HFFc6 (cell line): ENCODE measurements around the gene TRIM40. TPM values are rescaled to one million over a fixed set of nuclear protein-coding genes. Genes with fewer than 3 reads are reported as not detected.

ENCODE experiments used
- DNase-seq: peaks from one replicate; pipeline ENCODE4 v3.0.0-alpha.2; 2018
- H3K27ac Mint-ChIP-seq: 2 replicates; pipeline ENCODE4 v1.8.0; 2020; ENCODE audit warnings: mild to moderate bottlenecking, mixed read lengths
- H3K27me3 Mint-ChIP-seq: 2 replicates; pipeline ENCODE4 v1.8.0; 2021; ENCODE audit warnings: mild to moderate bottlenecking, moderate library complexity, mixed read lengths; ENCODE audit not compliant: insufficient read depth
- H3K36me3 Mint-ChIP-seq: 2 replicates; pipeline ENCODE4 v1.8.0; 2021; ENCODE audit warnings: low read depth, mixed read lengths
- H3K4me1 Mint-ChIP-seq: 2 replicates; pipeline ENCODE4 v1.8.0; 2020; ENCODE audit warnings: low read depth, mixed read lengths
- H3K4me3 Mint-ChIP-seq: 2 replicates; pipeline ENCODE4 v1.8.0; 2020; ENCODE audit warnings: mild to moderate bottlenecking, moderate library complexity, mixed read lengths
- H3K9me3 Mint-ChIP-seq: 2 replicates; pipeline ENCODE4 v1.8.0; 2020; ENCODE audit warnings: mild to moderate bottlenecking, mixed read lengths
- total RNA-seq, 6 experiments: library from RNA; stranded (reverse); fragmentation: NEBNext Ultra II Directional; extraction: Animal tissue kit (Norgen Biotek cat#: 25700); gene quantifications; 2 replicates in 1 of 6; 3 replicates in 5 of 6; pipeline ENCODE4 v1.2.3, GENCODE V29; 2021
- TF ChIP-seq, protein P1 (sequence below): fragments of 200-600 bp; sonication (generic); IDR thresholded peaks from 2 replicates; pipeline ENCODE4 v1.5.0; 2021; ENCODE audit warnings: antibody characterized with exemption, mild to moderate bottlenecking

TRIM40 gene
- total RNA-seq, 6 experiments from 2014 or later = not detected

DNA sequence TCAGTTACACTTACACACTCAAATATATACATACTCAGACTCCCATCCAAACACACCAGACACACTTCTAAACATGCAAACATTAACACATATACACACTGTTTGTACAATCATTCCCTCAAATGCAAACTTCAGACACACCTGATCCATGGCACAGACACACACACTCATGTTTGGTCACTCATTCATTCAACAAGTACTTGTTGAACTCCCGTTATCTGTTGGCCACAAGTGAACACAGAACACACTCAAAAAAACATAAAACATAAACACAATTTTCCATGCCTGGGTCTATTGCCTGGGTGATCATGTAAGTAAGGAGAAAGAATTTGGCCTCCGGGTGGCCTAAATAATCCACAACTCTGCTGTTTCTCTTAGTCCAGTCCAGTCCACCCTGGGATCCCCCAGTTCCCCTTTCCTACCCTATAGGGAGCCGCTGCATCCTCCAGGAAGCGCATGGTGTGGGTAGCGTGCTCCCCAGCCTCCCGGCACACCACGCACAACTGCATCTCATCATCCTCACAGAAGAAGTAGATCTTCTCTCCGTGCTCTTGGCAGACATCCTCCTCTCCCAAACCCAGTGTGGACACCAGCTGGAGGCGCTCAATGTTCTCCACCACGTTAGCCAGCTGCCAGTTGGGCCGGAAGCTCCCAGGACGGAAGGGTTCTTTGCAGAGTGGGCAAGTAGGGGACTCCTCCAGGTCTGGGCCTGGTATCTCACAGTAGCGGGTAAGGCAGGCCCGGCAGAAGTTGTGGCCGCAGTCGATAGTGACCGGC, 24.3 kb downstream of the TRIM40 start:
- TF ChIP-seq, protein P1, sequence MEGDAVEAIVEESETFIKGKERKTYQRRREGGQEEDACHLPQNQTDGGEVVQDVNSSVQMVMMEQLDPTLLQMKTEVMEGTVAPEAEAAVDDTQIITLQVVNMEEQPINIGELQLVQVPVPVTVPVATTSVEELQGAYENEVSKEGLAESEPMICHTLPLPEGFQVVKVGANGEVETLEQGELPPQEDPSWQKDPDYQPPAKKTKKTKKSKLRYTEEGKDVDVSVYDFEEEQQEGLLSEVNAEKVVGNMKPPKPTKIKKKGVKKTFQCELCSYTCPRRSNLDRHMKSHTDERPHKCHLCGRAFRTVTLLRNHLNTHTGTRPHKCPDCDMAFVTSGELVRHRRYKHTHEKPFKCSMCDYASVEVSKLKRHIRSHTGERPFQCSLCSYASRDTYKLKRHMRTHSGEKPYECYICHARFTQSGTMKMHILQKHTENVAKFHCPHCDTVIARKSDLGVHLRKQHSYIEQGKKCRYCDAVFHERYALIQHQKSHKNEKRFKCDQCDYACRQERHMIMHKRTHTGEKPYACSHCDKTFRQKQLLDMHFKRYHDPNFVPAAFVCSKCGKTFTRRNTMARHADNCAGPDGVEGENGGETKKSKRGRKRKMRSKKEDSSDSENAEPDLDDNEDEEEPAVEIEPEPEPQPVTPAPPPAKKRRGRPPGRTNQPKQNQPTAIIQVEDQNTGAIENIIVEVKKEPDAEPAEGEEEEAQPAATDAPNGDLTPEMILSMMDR = no peak
- Mint-ChIP-seq H3K4me3 (no peak overlapping the region), H3K27ac (no peak overlapping the region), H3K4me1 (peaks cover 23% of the 10 kb centered on the region), H3K27me3 (peaks cover 10% of the 10 kb centered on the region), H3K36me3 (no peaks in the 10 kb centered on the region), H3K9me3 (no peaks in the 10 kb centered on the region)
- DNase-seq = no peak

DNA sequence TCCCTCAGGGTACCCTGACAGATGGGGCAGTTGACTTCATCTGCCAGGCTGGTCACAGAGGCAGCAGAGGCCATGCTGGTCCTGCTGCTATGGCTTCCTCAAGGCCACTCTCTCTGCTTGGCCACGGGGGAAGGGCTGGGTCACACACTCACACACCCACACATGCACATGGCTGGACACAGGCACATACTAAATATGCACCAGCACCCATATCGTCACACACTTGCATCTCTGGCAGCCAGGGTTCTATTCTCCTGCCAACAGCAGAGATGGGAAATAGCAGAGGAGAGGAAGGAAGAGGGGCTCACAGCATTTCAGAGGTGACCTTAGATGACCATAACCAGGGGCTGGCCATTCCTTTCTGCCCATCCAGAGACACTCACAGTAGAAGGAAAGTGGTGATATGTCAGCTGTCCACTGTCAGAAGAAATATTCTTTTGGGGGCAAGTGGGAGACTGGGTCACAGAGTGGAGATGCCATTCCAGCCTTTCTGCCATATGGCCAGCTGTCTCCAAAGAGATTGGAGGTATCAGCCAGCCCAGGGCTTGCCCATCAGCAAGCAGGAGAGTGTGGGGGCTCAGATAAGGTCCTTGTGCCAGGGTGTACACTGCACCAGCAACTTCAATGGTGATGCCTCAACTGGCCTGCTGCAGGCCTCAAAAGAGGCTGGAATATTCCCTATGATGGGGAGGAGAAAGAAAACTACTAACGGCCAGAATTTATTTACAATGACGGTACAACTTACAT, 25.0 kb downstream of the TRIM40 start, which contains the start of gene TRIM10:
Gene TRIM10, minus strand, starts transcription at position 427 of the 747 bp plus-strand sequence. Its CDS starts 353 bp downstream, at position 74.
- no peak for DNase-seq
- no peak within 1 kb of the TSS for H3K4me3 Mint-ChIP-seq
- H3K27ac Mint-ChIP-seq = no peak within 1 kb of the TSS
- peaks cover 15% of the 10 kb centered on the region for H3K4me1 Mint-ChIP-seq
- H3K9me3 Mint-ChIP-seq = no peaks in the 10 kb centered on the region
- TF ChIP-seq, protein P1 = no peak
- peaks cover 10% of the 10 kb centered on the region for H3K27me3 Mint-ChIP-seq
- H3K36me3 Mint-ChIP-seq = no peaks in the 10 kb centered on the region

DNA sequence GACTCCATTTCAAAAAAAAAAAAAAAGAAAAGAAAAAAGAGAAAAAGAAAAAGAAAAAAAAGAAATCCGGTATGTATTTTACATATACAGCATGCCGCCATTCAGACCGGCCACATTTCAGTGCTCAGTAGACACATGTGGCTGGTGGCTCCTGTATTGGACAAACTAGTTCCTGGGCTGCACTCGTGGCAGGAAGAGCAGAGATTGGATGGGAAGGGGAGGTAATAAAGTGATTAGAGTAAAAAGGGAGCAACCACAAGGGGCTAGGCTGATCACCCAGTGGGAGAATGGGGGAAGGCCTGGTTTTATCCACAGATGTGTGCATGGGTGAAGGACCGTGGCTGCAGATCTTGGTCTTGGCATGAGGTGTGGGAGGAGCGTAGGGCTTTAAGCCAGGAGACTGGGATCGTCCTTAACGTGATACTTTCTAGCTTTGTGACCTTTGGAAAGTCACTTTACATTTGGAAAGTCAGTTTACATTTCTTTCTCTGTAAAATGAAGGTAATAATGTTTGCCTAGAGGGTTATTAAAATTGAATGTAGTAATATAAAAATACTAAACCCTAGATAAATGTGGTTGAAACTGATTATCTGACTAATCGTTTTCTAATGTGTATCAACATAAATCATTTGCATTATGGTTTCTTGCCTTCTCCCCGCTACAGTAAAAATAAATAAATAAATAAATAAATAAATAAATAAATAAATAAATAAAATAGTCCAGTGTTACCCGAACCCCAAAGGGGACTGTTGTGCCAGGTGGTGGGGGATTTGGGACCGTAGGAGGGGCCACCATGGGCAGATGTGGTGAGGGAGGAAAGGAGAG, 26.5 kb downstream of the TRIM40 start:
- Mint-ChIP-seq H3K4me3 (no peak overlapping the region), H3K4me1 (peaks cover 10% of the 10 kb centered on the region), H3K27me3 (peaks cover 16% of the 10 kb centered on the region), H3K9me3 (no peaks in the 10 kb centered on the region), H3K27ac (no peak overlapping the region), H3K36me3 (no peaks in the 10 kb centered on the region)
- TF ChIP-seq, protein P1 = no peak
- DNase-seq = no peak

DNA sequence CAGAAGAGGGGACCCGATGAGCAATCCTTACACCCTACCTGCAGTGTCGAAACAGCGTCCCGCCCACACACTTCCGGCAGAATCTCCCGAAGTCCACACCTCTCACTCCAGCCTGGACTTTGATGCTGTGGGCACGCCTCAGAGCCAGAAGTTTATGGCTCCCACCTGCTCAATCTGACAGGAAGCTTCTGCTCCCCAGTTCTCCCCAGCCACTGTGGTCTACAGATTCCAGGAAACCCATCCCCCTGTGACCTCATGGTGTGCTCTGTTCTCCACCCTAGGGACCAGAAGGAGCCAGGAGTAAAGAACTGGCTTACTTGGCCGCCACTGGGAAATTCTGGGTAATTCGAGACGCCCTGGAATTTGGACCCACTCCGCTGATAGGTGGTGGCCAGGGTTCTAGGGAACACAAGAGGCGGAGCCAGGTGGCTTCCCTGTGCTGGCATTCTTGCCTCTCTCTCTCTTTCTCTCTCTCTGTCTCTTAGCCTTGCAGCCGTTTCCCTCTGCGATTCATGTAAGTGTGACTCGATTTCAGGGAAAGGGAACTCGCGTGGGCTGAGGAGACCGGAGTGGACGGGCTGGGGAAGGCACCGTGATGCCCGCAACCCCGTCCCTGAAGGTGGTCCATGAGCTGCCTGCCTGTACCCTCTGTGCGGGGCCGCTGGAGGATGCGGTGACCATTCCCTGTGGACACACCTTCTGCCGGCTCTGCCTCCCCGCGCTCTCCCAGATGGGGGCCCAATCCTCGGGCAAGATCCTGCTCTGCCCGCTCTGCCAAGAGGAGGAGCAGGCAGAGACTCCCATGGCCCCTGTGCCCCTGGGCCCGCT, 27.4 kb downstream of the TRIM40 start, which contains the start of gene TRIM15:
Gene TRIM15, plus strand, starts transcription at position 457 of the 828 bp plus-strand sequence. Its CDS starts 139 bp downstream, at position 596.
- Mint-ChIP-seq H3K36me3 (no peaks in the 10 kb centered on the region), H3K27me3 (peaks cover 22% of the 10 kb centered on the region), H3K4me1 (peaks cover 3% of the 10 kb centered on the region; the same call in 1 of the 2 replicates), H3K9me3 (no peaks in the 10 kb centered on the region), H3K27ac (no peak within 1 kb of the TSS), H3K4me3 (no peak within 1 kb of the TSS)
- DNase-seq = no peak
- TF ChIP-seq, protein P1 = no peak
